ENCODE measurements around the gene DGKA. TPM values are rescaled to one million over a fixed set of nuclear protein-coding genes. Genes with fewer than 3 reads are reported as not detected.
A peak's percentile ranks its signal among the peaks of the same experiment; 100 is the strongest.
"Not testable (repeated sequence)": the region's sequence is repeated elsewhere in the genome, so short reads cannot be mapped to it uniquely, and the experiment has no call there.

The DGKA gene
- total RNA-seq, 2 donors from 2014 or later = 35.4 to 38.0 TPM

- intact Hi-C loops (cut with DNase I) = no loop called here
- DNase-seq (ENCODE audit: low spot score) = no peak
These were observed 25.0 kb downstream of the DGKA start for GRCh38 chr12:55955800-55956508.

- intact Hi-C loops (cut with DNase I) = no loop called here
- DNase-seq (ENCODE audit: low spot score) = no peak
These were observed 26.3 kb downstream of the DGKA start for GRCh38 chr12:55957106-55957859.

- no peak for DNase-seq (ENCODE audit: low spot score)
- intact Hi-C loops (cut with DNase I) = no loop called here
These were observed 32.8 kb downstream of the DGKA start for GRCh38 chr12:55963760-55964159.

- intact Hi-C loops (cut with DNase I) = no loop called here
These were observed 34.3 kb downstream of the DGKA start for GRCh38 chr12:55965240-55965639.

GRCh38 chr12:55965941-55966407, 35.0 kb downstream of the DGKA start, which contains the start of gene PMEL:
Gene PMEL (minus strand): TSS chr12:55966042. CDS start chr12:55966011, 31 bp downstream.
- intact Hi-C loops (cut with DNase I) = loop anchor here in 1 of 2 donors (2.0 kb wide), 1 partner anchor 25 kb away; no protein-coding TSS in a partner anchor

More at GRCh38 chr12:55965240-55965639, 34.3 kb downstream of the DGKA start:
- DNase-seq (ENCODE audit: low spot score) = no peak

DNA sequence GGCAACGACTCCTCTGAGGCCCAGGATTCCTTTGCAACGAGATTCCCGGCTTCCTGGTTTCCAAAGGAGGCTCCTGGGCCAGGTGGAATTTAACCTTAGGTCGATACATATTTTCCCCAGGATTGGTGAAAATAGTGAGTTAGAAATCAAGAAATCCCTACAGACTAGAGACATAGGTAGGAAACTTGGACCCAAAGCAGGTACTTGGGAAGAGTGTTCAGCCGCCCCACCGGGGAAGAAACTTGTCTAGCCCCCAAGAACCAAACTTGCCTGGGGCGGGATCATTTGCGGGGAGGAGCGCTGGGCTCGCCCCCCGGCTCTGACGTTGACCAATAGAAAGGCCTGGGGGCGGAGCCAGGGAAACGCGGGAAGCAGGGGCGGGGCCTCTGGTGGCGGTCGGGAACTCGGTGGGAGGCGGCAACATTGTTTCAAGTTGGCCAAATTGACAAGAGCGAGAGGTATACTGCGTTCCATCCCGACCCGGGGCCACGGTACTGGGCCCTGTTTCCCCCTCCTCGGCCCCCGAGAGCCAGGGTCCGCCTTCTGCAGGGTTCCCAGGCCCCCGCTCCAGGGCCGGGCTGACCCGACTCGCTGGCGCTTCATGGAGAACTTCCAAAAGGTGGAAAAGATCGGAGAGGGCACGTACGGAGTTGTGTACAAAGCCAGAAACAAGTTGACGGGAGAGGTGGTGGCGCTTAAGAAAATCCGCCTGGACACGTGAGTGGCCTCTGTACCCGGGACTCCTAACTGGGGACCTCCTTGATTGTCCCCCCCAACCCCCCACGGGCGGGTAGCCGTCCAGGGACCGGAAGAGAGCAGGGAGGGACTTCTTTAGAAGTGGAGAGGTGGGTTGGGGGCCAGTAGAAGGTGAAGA, 35.7 kb downstream of the DGKA start, which contains the start of gene CDK2:
TSS of gene CDK2 (plus strand) at position 423 of the 874 bp plus-strand sequence. CDS start at position 602, 179 bp downstream.
- intact Hi-C loops (cut with DNase I) = loop anchor here in 1 of 2 donors (2.0 kb wide), 1 partner anchor 26 kb away; no protein-coding TSS in a partner anchor
- peak; percentile 97 for DNase-seq (ENCODE audit: low spot score)

More at GRCh38 chr12:55965941-55966407, 35.0 kb downstream of the DGKA start, which contains the start of gene PMEL:
- no peak for DNase-seq (ENCODE audit: low spot score)

GRCh38 chr12:55969356-55969755, 38.4 kb downstream of the DGKA start:
- intact Hi-C loops (cut with DNase I) = no loop called here
- no peak for DNase-seq (ENCODE audit: low spot score)

DNA sequence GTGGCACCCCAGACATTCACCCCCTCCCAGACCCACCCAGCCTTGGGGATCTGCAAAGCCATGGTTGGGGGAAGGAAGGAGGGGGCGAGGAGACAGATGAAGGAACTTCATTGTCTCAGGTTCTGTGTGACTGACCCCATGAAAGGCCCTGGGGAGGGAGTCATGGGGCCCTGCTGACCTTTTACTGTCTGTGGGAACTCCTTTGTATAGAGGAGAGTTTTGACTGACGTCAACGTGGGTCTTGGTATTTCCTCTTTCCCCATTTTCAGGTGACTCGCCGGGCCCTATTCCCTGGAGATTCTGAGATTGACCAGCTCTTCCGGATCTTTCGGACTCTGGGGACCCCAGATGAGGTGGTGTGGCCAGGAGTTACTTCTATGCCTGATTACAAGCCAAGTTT, 39.8 kb downstream of the DGKA start:
- no peak for DNase-seq (ENCODE audit: low spot score)
- intact Hi-C loops (cut with DNase I) = no loop called here

DNA sequence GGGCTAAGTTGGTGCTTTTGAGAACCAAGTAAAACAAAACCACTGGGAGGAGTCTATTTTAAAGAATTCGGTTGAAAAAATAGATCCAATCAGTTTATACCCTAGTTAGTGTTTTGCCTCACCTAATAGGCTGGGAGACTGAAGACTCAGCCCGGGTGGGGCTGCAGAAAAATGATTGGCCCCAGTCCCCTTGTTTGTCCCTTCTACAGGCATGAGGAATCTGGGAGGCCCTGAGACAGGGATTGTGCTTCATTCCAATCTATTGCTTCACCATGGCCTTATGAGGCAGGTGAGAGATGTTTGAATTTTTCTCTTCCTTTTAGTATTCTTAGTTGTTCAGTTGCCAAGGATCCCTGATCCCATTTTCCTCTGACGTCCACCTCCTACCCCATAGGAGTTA, 41.1 kb downstream of the DGKA start:
- no peak for DNase-seq (ENCODE audit: low spot score)
- intact Hi-C loops (cut with DNase I) = no loop called here

- intact Hi-C loops (cut with DNase I) = no loop called here
- no peak for DNase-seq (ENCODE audit: low spot score)
These were observed 41.5 kb downstream of the DGKA start for GRCh38 chr12:55972456-55972855.

DNA sequence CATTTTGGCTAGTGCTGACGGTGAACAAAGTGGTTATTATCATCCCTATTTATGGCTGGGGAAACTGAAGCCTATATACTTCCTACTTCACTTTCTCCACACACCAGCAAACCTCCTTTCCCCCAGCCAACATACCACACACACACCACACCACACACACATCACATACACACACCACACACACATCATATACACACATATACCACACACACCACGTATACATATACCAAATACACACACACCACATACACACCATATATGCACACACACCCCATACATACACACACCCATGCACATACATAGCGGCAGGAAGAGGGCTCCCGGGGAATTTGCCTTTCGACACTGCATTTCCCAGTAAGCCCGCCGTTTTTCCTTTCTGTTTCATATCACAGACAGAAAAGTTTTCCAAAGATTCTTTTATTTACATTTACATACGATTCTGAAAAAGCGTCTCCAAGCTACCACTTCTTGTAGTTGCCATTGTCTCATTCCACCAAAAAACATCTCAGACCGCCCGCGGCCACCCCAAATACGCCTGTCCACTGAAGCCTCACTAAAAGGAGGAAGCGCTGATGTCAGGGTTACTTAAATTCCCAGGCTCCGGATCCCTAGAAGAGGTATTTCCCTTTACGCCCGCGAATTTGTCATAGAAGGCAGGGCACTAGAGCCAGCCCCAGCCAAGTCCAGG, 42.1 kb downstream of the DGKA start:
- intact Hi-C loops (cut with DNase I) = no loop called here
- no peak for DNase-seq (ENCODE audit: low spot score)

GRCh38 chr12:55973599-55974307, 42.8 kb downstream of the DGKA start, which contains the start of gene RAB5B:
Gene RAB5B (plus strand): TSS chr12:55974078. CDS start chr12:55986961, 12,883 bp downstream.
- peak; percentile 100 for DNase-seq (ENCODE audit: low spot score)
- intact Hi-C loops (cut with DNase I) = no loop called here

- intact Hi-C loops (cut with DNase I) = no loop called here
- DNase-seq (ENCODE audit: low spot score) = no peak
These were observed 43.4 kb downstream of the DGKA start for GRCh38 chr12:55974308-55974730.

DNA sequence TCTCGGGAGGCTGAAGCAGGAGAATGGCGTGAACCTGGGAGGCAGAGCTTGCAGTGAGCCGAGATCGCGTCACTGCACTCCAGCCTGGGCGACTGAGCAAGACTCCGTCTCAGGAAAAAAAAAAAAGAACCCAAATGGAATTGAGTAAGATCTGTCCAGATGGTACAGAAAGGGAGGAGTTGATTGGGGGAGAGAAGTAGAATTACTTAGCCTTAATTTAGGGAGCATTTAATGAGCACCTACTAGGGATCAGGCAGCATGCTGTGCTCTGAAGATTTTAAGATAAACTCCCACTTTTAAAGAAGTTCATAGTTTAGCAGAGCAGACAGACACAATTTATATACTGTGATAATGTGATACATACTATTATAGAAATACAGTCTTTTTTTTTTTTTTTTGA, 47.4 kb downstream of the DGKA start:
- intact Hi-C loops (cut with DNase I) = no loop called here
- DNase-seq (ENCODE audit: low spot score) = no peak

DNA sequence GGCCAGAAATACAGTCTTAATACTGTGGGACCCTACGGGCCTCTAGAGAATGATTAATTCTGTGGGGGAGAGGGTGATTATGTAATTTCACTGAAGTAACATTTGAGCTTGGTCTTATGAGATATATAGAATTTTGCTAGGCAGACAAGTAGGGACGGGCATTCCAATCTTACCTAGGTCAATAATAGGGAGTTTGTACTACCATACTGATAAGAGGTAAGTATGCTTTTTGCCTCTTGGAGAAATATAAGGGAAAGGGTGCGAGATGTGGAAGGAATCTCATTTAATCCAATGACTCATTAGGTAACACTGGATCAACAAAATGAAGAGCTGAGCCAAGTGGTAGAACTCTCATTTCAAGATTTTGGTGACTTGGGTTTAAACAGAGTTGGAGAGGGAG, 48.1 kb downstream of the DGKA start:
- intact Hi-C loops (cut with DNase I) = no loop called here
- no peak for DNase-seq (ENCODE audit: low spot score)

DNA sequence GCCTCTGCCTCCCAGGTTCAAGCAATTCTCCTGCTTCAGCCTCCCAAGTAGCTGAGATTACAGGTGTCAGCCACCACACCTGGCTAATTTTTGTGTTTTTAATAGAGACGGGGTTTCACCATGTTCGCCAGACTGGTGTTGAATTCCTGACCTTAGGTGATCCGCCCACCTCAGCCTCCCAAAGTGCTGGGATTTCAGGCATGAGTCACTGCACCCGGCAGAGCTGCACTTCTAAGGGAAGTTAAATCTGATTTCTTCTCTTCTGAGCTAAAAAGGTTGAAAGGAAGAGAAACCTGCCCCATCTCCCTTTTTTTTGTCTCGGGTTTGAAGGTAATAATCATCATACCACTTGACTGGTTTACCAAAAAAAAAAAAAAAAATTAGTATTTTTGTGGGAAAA, 50.9 kb downstream of the DGKA start:
- intact Hi-C loops (cut with DNase I) = loop anchor here in 1 of 2 donors (10.0 kb wide), 1 partner anchor 53 kb away; no protein-coding TSS in a partner anchor
- not testable (repeated sequence) for DNase-seq (ENCODE audit: low spot score)

DNA sequence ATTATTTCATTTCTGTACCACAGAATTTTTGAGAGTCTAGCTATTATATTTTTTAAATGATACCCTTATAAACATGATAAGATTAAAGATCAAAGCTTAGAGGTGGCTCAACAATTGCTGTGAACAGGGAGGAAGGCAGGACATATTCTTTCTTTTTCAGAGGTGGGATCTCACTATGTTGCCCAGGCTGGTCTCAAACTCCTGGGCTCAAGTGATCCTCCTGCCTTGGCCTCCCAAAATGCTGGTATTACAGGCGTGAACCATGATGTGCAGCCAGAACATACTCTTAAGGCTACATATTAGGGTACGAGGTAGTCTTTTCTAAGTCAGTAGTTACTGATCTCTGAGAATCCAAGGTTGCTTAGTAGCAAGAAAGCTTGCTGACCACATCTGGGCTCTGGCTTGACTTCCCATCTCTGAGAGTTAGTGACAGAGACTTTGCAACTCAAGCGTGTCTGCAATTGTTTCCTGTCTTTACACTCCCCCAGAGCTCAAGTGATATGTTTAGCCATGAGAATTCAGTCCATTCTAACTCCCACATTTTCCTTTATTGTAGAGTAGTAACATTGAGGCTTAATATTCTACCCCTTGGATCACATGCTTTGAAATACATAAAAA, 51.5 kb downstream of the DGKA start:
- intact Hi-C loops (cut with DNase I) = loop anchor here in 1 of 2 donors (10.0 kb wide), 1 partner anchor 52 kb away; no protein-coding TSS in a partner anchor
- no peak for DNase-seq (ENCODE audit: low spot score)
